RWPE2 (cell line): Measurements from ENCODE around the gene FHL3.
A peak's percentile ranks its signal among the peaks of the same experiment; 100 is the strongest.

Source experiments
- ATAC-seq: fragments of 200-7000 bp; cut with Tn5 transposase; 3 replicates; pipeline ENCODE4 v1.9.1; 2021; ENCODE audit warnings: low read depth
- DNase-seq: peaks from one replicate; pipeline ENCODE4 v3.0.0-alpha.2; 2020; ENCODE audit warnings: low spot score
- H3K27ac ChIP-seq: fragments of 450-650 bp; 2 replicates; pipeline ENCODE4 v1.5.1; 2017; ENCODE audit warnings: mild to moderate bottlenecking; ENCODE audit not compliant: poor library complexity, severe bottlenecking
- H3K27me3 ChIP-seq: fragments of 250-450 bp; sonication (Bioruptor Pico); 2 replicates; pipeline ENCODE4 v1.5.1; 2021; ENCODE audit warnings: mild to moderate bottlenecking, moderate library complexity; ENCODE audit not compliant: insufficient read depth, poor library complexity, severe bottlenecking
- H3K36me3 ChIP-seq: fragments of 250-450 bp; sonication (Bioruptor Pico); 2 replicates; pipeline ENCODE4 v1.5.1; 2020; ENCODE audit warnings: low read depth, mild to moderate bottlenecking, moderate library complexity
- H3K4me1 ChIP-seq: fragments of 250-450 bp; sonication (Bioruptor Pico); 2 replicates; pipeline ENCODE4 v1.5.1; 2021; ENCODE audit warnings: mild to moderate bottlenecking, moderate library complexity; ENCODE audit not compliant: insufficient read depth, poor library complexity, severe bottlenecking
- H3K4me3 ChIP-seq: fragments of 250-450 bp; sonication (Bioruptor Pico); 2 replicates; pipeline ENCODE4 v1.5.1; 2021; ENCODE audit warnings: mild to moderate bottlenecking, moderate library complexity; ENCODE audit not compliant: severe bottlenecking
- H3K9me3 ChIP-seq: fragments of 250-450 bp; sonication (Bioruptor Pico); 2 replicates; pipeline ENCODE4 v1.5.1; 2021; ENCODE audit warnings: mild to moderate bottlenecking, moderate library complexity; ENCODE audit not compliant: severe bottlenecking
- CTCF ChIP-seq: fragments of 450-650 bp; IDR thresholded peaks from one replicate; pipeline ENCODE4 v1.5.1; 2017; ENCODE audit warnings: mild to moderate bottlenecking, moderate library complexity; ENCODE audit not compliant: poor library complexity, severe bottlenecking

The FHL3 gene

GRCh38 chr1:38006008-38006828 lies 904 bp upstream of the FHL3 start:
- H3K27ac ChIP-seq, result peak overlapping the region; percentile 58

DNA sequence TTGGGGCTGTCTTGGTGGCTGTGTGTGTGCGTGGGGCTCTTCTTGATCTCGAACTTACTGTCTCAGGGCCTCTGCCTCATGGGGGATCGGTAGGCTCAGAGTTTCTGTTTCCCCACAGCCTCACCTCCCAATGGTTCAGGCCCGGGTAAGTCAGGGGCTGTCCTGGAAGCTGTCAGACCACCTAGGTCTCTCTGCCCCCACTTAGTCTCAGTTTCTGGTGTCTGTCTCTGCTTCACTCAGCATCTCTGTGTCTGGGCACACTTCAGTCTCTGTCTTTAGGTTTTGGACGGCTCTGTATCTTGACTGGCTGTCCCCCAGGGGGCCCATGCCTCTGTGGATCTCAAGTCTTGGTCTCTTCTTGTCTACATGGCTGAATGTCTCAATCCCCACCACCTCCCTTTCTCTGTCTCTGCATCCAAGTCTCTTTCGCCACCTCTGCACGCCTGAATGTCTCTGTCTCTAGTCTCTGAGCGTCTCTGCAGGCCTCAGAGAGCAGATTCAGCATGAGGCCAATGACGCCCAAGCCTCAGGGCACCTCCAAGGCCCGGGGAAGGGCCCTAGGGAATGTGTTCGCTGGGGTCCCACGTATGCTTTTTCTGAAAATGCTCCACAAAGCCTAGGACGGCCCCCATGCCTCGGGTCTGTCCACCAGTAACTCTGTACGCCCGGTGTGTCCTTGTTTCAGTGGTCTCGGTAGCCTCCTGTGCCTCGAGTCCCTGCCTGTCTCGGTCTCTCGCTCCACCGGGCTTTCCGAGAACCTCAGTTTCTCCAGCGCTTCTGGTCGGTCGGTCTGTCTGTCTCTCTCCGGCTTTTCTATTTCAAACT lies 818 bp downstream of the FHL3 start:
- Histone ChIP-seq H3K4me3 (peak overlapping the region; percentile 99), H3K36me3 (0 out of 2 replicates have a peak, but pooled peaks cover 5% of the 10 kb centered on the region), H3K27me3 (no peaks in the 10 kb centered on the region), H3K9me3 (no peaks in the 10 kb centered on the region), H3K27ac (peak overlapping the region; percentile 58), H3K4me1 (peaks cover 25% of the 10 kb centered on the region)
- no peak for TF ChIP-seq CTCF
- ATAC-seq, result 0 out of 3 replicates have a peak, but pooled peaks have one; percentile 2
- DNase-seq, result no peak

More at GRCh38 chr1:38006008-38006828, 904 bp upstream of the FHL3 start:
- H3K4me3 ChIP-seq, result no peak overlapping the region
- ATAC-seq (no peak), DNase-seq (peak; percentile 29)
- H3K27me3 ChIP-seq, result no peaks in the 10 kb centered on the region
- no peak for TF ChIP-seq CTCF
- no peaks in the 10 kb centered on the region for H3K9me3 ChIP-seq
- H3K36me3 ChIP-seq, result 0 out of 2 replicates have a peak, but pooled peaks cover 5% of the 10 kb centered on the region
- H3K4me1 ChIP-seq, result peaks cover 8% of the 10 kb centered on the region

DNA sequence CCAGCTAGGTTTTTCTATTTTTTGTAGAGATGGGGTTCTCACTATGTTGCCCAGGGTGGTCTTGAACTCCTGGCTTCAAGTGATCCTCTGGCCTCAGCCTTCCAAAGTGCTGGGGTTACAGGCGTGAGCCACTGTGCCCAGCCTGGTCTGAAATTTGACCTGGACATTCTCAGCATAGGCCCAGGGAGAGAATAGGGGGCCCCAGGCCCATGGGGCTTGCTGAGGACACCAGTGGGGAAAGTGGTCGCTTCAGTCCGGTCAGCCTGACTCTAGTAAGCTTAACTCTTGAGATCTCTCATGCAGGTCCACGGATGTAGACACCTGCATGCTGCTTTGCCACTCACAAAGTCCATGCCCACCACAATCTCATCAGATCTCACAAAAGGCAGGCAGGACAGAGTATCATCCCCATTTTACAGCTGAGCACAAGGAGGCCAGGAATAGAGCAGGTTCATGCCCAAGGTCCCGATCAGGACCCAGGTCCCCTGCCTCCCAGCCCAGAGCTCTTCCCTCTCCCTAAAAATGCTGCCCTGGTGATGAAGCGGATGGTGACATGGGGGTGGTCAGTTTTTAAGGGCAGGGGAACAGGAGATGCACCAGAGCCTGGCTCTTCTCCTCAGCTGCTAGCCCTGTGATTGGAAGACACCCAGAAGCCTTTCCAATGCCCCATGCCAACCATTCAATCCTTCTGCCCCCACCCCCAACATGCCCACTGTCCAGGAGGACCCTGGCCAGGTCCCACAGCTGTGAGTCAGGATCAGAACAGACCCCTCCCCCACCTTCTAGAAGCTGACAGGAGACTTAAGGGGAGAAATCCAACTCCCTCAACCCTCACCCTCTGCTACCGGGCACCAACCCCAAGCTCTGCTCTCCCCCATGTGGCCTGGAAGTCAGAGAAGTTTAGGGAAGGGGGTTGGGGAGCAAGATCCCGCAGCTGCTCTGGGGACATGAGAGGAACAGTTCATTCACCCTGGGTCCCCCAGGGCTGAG lies 1.8 kb downstream of the FHL3 start:
- H3K4me1 ChIP-seq, result peaks cover 28% of the 10 kb centered on the region

More for the DNA sequence above, 1.8 kb downstream of the FHL3 start:
- DNase-seq, result no peak
- peak overlapping the region; percentile 99 for H3K4me3 ChIP-seq
- no peaks in the 10 kb centered on the region for H3K9me3 ChIP-seq
- peak overlapping the region; percentile 58 for H3K27ac ChIP-seq
- no peak for TF ChIP-seq CTCF
- peaks cover 10% of the 10 kb centered on the region for H3K36me3 ChIP-seq
- ATAC-seq, result no peak
- no peaks in the 10 kb centered on the region for H3K27me3 ChIP-seq
